SK-N-SH (cell line): Measurements from ENCODE around the gene ADGRA1. TPM values are rescaled to one million over a fixed set of nuclear protein-coding genes. Genes with fewer than 3 reads are reported as not detected.

Source experiments
- CTCF ChIA-PET: fragments of 300-600, 350-600 bp; formaldehyde crosslinking; extraction: SDS; loops from one replicate; lab custom pipeline; 2021; lab: Yijun Ruan, JAX
- POLR2A ChIA-PET: fragments of 350-600 bp; sonication (Branson Sonifier 250); formaldehyde crosslinking; extraction: SDS; loops from one replicate; lab custom pipeline; 2020; ENCODE audit warnings: antibody characterized with exemption, inconsistent platforms; lab: Yijun Ruan, JAX
- DNase-seq: peaks from one replicate; pipeline ENCODE4 v3.0.0; 2012
- H2AFZ ChIP-seq: fragments of 200-600 bp; sonication (generic); 2 replicates; pipeline ENCODE4 v1.8.1; 2016; ENCODE audit warnings: antibody characterized with exemption, mild to moderate bottlenecking, low read depth
- H3F3A ChIP-seq: fragments of 200-600 bp; sonication (generic); replicated peaks from 2 replicates; pipeline ENCODE3; 2016; ENCODE audit warnings: antibody characterized with exemption, mild to moderate bottlenecking; ENCODE audit not compliant: insufficient read depth
- H3K27ac ChIP-seq, 2 experiments: fragments of 200-500 bp in 1 of 2; fragments of 200-600 bp in 1 of 2; sonication (Bioruptor generic) in 1 of 2; sonication (generic), shearing (Covaris generic) in 1 of 2; 2 replicates each; pipeline versions ENCODE4 v1.5.1 to v1.6.1; 2014 to 2016; ENCODE audit warnings: low read depth in 2 of 2, inconsistent platforms in 1 of 2, low read length in 1 of 2, mild to moderate bottlenecking in 1 of 2, mixed read lengths in 1 of 2
- H3K27me3 ChIP-seq: fragments of 200-600 bp; sonication (generic), shearing (Covaris generic); 2 replicates; pipeline ENCODE4 v1.6.1; 2016; ENCODE audit warnings: mixed run types; ENCODE audit not compliant: insufficient read depth
- H3K36me3 ChIP-seq, 2 experiments: fragments of 200-500 bp in 1 of 2; fragments of 200-600 bp in 1 of 2; sonication (Bioruptor generic) in 1 of 2; sonication (generic) in 1 of 2; replicated peaks in 1 of 2; 2 replicates each; pipeline versions ENCODE3 to v1.5.1; 2014 to 2016; ENCODE audit warnings: low read length in 1 of 2, mild to moderate bottlenecking in 1 of 2; ENCODE audit not compliant: insufficient read depth in 2 of 2, control insufficient read depth in 1 of 2
- H3K4me1 ChIP-seq, 2 experiments: fragments of 200-500 bp in 1 of 2; fragments of 200-600 bp in 1 of 2; sonication (Bioruptor generic) in 1 of 2; sonication (generic), shearing (Covaris generic) in 1 of 2; 2 replicates each; pipeline versions ENCODE4 v1.5.1 to v1.6.1; 2014 to 2016; ENCODE audit warnings: low read depth in 1 of 2, low read length in 1 of 2, mixed run types in 1 of 2; ENCODE audit not compliant: insufficient read depth in 2 of 2, control insufficient read depth in 1 of 2
- H3K4me2 ChIP-seq: fragments of 200-600 bp; sonication (generic), shearing (Covaris generic); 2 replicates; pipeline ENCODE4 v1.6.1; 2017; ENCODE audit warnings: mixed run types
- H3K4me3 ChIP-seq, 2 experiments: fragments of 200-500 bp in 1 of 2; fragments of 200-600 bp in 1 of 2; sonication (Bioruptor generic) in 1 of 2; sonication (generic), shearing (Covaris generic) in 1 of 2; 2 replicates each; pipeline versions ENCODE4 v1.5.1 to v1.8.1; 2014 to 2016; ENCODE audit warnings: low read depth in 2 of 2, inconsistent platforms in 1 of 2, low read length in 1 of 2, mild to moderate bottlenecking in 1 of 2, mixed read lengths in 1 of 2, moderate library complexity in 1 of 2
- H3K79me2 ChIP-seq: fragments of 200-600 bp; sonication (generic); 2 replicates; pipeline ENCODE4 v1.8.1; 2017; ENCODE audit warnings: mild to moderate bottlenecking; ENCODE audit not compliant: insufficient read depth
- H3K9ac ChIP-seq: fragments of 200-600 bp; sonication (generic); 2 replicates; pipeline ENCODE4 v1.6.1; 2017; ENCODE audit warnings: mixed run types
- H3K9me2 ChIP-seq: fragments of 200-600 bp; sonication (generic); 2 replicates; pipeline ENCODE4 v1.6.1; 2017; ENCODE audit warnings: mixed run types
- H3K9me3 ChIP-seq: fragments of 200-600 bp; sonication (generic); 2 replicates; pipeline ENCODE4 v1.6.1; 2017; ENCODE audit warnings: mixed run types, mild to moderate bottlenecking, moderate library complexity
- H4K20me1 ChIP-seq: fragments of 200-600 bp; sonication (generic); 2 replicates; pipeline ENCODE4 v1.6.1; 2017; ENCODE audit warnings: mild to moderate bottlenecking, mixed run types; ENCODE audit not compliant: insufficient read depth
- CHD2 ChIP-seq: fragments of 150-350 bp; IDR thresholded peaks from 2 replicates; pipeline ENCODE4 v1.6.1; 2018; ENCODE audit warnings: low read length; ENCODE audit not compliant: partially characterized antibody
- EZH2phosphoT487 ChIP-seq: fragments of 200-600 bp; sonication (generic); IDR thresholded peaks from 2 replicates; pipeline ENCODE4 v1.6.1; 2017; ENCODE audit warnings: low read depth, mixed run types, mild to moderate bottlenecking, antibody characterized with exemption, moderate library complexity, borderline replicate concordance
- FOSL2 ChIP-seq: IDR thresholded peaks from 2 replicates; pipeline ENCODE4 v1.4.0; 2012; ENCODE audit warnings: low read depth, mild to moderate bottlenecking, moderate library complexity, borderline replicate concordance
- JUND ChIP-seq: IDR thresholded peaks from 2 replicates; pipeline ENCODE4 v1.4.0; 2012
- NFIC ChIP-seq: IDR thresholded peaks from 2 replicates; pipeline ENCODE4 v1.4.0; 2012; ENCODE audit warnings: borderline replicate concordance
- NRF1 ChIP-seq: IDR thresholded peaks from 2 replicates; pipeline ENCODE4 v1.6.1; 2012; ENCODE audit warnings: low read depth, mild to moderate bottlenecking, low read length
- POLR2AphosphoS5 ChIP-seq: IDR thresholded peaks from 2 replicates; pipeline ENCODE4 v1.6.1; 2012; ENCODE audit warnings: low read depth, low read length
- RAD21 ChIP-seq: IDR thresholded peaks from 2 replicates; pipeline ENCODE4 v1.6.1; 2012; ENCODE audit warnings: mild to moderate bottlenecking, low read length
- RFX5 ChIP-seq: IDR thresholded peaks from 2 replicates; pipeline ENCODE4 v1.6.1; 2012; ENCODE audit warnings: mild to moderate bottlenecking, improper control_type of control experiment, low read length
- SMC3 ChIP-seq: IDR thresholded peaks from 2 replicates; pipeline ENCODE4 v1.6.1; 2012; ENCODE audit warnings: low read depth, low read length, improper control_type of control experiment
- TAF1 ChIP-seq: IDR thresholded peaks from 2 replicates; pipeline ENCODE4 v1.6.1; 2012; ENCODE audit warnings: low read depth, mild to moderate bottlenecking, low read length, moderate library complexity, borderline replicate concordance
- TCF12 ChIP-seq: IDR thresholded peaks from 2 replicates; pipeline ENCODE4 v1.4.0; 2012
- YY1 ChIP-seq: IDR thresholded peaks from 2 replicates; pipeline ENCODE4 v1.4.0; 2012; ENCODE audit warnings: low read depth, mild to moderate bottlenecking
- WGBS: methylation state at CpG from one replicate; pipeline ENCODE4 v1.1.6; 2017; ENCODE audit warnings: low lambda C conversion rate; 5-methylcytosine and 5-hydroxymethylcytosine counted together
- polyA plus RNA-seq, 3 experiments: library from polyadenylated mRNA; depleted of rRNA; stranded (reverse); fragments of >200 nt; gene quantifications; 2 replicates each; pipeline ENCODE4 v1.2.3, GENCODE V29; 2012
- TF ChIP-seq, protein P1 (sequence below): fragments of 200-600 bp; sonication (generic); IDR thresholded peaks from 2 replicates; pipeline ENCODE4 v1.6.1; 2017; ENCODE audit warnings: antibody characterized with exemption, mild to moderate bottlenecking, moderate library complexity
- TF ChIP-seq, protein P2 (sequence below): IDR thresholded peaks from 2 replicates; pipeline ENCODE4 v1.4.0; 2012; ENCODE audit warnings: low read depth, borderline replicate concordance
- TF ChIP-seq, protein P3 (sequence below): IDR thresholded peaks from 2 replicates; pipeline ENCODE4 v1.4.0; 2012; ENCODE audit warnings: low read depth, borderline replicate concordance

Gene ADGRA1
- polyA plus RNA-seq, 1 of the 3 experiments (the other 2 are of a cell fraction) = not detected

DNA sequence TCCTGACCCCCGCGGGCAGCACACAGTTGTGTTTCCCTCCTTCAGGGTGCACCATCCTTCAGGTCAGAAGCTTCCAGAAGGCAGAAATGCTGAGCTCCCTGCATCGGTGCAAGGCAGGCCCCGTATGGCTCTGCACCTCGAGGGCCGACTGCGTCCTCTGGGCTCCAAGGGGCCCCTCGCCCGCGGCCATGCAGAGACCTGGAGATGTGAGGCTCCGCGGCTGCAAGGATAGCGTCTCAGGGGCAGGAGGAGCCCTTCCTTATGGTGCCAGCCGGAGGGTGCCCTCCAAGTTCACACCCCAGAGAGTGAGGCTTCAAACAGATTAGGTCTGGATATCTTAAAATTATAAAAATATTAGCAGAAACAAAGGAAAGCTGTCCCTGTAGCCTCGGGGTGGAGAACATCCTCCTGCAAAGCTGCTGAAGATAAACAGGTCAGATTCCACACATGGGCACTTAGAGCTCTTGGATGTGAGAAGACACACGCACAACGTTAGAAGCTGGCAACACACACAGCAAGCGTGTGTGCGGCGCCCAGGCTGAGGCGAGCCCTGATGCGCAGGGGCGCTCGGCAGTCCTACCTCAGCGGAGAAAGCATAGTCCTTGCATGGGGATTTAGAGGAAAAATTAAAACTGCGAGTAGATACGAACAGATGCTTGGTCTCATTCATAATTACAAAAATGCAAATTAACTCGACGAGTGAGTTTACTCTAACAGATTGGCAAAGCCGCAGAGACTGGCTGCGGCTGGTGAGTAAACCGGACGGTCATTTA, 92.7 kb downstream of the ADGRA1 start:
- CTCF ChIA-PET = no interaction called here
- H3F3A ChIP-seq = peaks cover 13% of the 10 kb centered on the region
- POLR2A ChIA-PET = no interaction called here

More for the DNA sequence above, 92.7 kb downstream of the ADGRA1 start:
- Histone ChIP-seq H3K9me2 (no peaks in the 10 kb centered on the region), H3K9me3 (no peaks in the 10 kb centered on the region), H3K4me3 (no peak overlapping the region), H3K36me3 (no peaks in the 10 kb centered on the region), H3K4me1 (peaks cover 0 to 7% of the 10 kb centered on the region in 2 experiments; a peak in 1 of 4 replicates), H3K4me2 (no peak overlapping the region), H4K20me1 (no peaks in the 10 kb centered on the region), H3K27ac (no peak overlapping the region)
- TF ChIP-seq EZH2phosphoT487 (no peak), TAF1 (no peak), FOSL2 (no peak), NFIC (no peak), POLR2AphosphoS5 (no peak), RFX5 (no peak), JUND (no peak), SMC3 (no peak), YY1 (no peak), TCF12 (no peak), NRF1 (no peak), CHD2 (no peak), RAD21 (no peak)
- TF ChIP-seq, protein P1, sequence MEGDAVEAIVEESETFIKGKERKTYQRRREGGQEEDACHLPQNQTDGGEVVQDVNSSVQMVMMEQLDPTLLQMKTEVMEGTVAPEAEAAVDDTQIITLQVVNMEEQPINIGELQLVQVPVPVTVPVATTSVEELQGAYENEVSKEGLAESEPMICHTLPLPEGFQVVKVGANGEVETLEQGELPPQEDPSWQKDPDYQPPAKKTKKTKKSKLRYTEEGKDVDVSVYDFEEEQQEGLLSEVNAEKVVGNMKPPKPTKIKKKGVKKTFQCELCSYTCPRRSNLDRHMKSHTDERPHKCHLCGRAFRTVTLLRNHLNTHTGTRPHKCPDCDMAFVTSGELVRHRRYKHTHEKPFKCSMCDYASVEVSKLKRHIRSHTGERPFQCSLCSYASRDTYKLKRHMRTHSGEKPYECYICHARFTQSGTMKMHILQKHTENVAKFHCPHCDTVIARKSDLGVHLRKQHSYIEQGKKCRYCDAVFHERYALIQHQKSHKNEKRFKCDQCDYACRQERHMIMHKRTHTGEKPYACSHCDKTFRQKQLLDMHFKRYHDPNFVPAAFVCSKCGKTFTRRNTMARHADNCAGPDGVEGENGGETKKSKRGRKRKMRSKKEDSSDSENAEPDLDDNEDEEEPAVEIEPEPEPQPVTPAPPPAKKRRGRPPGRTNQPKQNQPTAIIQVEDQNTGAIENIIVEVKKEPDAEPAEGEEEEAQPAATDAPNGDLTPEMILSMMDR = no peak
- TF ChIP-seq, protein P2, sequence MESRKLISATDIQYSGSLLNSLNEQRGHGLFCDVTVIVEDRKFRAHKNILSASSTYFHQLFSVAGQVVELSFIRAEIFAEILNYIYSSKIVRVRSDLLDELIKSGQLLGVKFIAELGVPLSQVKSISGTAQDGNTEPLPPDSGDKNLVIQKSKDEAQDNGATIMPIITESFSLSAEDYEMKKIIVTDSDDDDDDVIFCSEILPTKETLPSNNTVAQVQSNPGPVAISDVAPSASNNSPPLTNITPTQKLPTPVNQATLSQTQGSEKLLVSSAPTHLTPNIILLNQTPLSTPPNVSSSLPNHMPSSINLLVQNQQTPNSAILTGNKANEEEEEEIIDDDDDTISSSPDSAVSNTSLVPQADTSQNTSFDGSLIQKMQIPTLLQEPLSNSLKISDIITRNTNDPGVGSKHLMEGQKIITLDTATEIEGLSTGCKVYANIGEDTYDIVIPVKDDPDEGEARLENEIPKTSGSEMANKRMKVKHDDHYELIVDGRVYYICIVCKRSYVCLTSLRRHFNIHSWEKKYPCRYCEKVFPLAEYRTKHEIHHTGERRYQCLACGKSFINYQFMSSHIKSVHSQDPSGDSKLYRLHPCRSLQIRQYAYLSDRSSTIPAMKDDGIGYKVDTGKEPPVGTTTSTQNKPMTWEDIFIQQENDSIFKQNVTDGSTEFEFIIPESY = no peak
- TF ChIP-seq, protein P3, sequence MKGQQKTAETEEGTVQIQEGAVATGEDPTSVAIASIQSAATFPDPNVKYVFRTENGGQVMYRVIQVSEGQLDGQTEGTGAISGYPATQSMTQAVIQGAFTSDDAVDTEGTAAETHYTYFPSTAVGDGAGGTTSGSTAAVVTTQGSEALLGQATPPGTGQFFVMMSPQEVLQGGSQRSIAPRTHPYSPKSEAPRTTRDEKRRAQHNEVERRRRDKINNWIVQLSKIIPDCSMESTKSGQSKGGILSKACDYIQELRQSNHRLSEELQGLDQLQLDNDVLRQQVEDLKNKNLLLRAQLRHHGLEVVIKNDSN = no peak
- TF ChIP-seq, all 33 proteins: peak for 0
- H3K27me3 ChIP-seq = no peaks in the 10 kb centered on the region; the same call in 1 of the 2 replicates
- H3K9ac ChIP-seq = no peak overlapping the region
- 54% methylated on average over 33 of the region's 33 CpGs for WGBS
- no peak overlapping the region for H2AFZ ChIP-seq
- H3K79me2 ChIP-seq = no peaks in the 10 kb centered on the region
- DNase-seq = no peak
